Peyer's patch (tissue), 4 donors: ENCODE results near the gene RIC1. TPM values are rescaled to one million over a fixed set of nuclear protein-coding genes. Genes with fewer than 3 reads are reported as not detected.
A peak's percentile ranks its signal among the peaks of the same experiment; 100 is the strongest.
"Not testable (repeated sequence)": the region's sequence is repeated elsewhere in the genome, so short reads cannot be mapped to it uniquely, and the experiment has no call there.

Source experiments
- DNase-seq, 3 donors: peaks; one replicate each; pipeline ENCODE4 v3.0.0-alpha.2; 2017 to 2019
- H3K27ac ChIP-seq, 4 donors: fragments of 200-600 bp; sonication (generic); one replicate each; pipeline ENCODE4 v1.5.1; 2016 to 2019
- H3K27me3 ChIP-seq, 2 donors: fragments of 200-600 bp; sonication (generic); one replicate each; pipeline ENCODE4 v1.5.1; 2019
- H3K36me3 ChIP-seq, 3 donors: fragments of 200-600 bp; sonication (generic); one replicate each; pipeline ENCODE4 v1.5.1; 2016 to 2019
- H3K4me1 ChIP-seq, 4 donors: fragments of 200-600 bp; sonication (generic); one replicate each; pipeline ENCODE4 v1.5.1; 2016 to 2019
- H3K4me3 ChIP-seq, 4 donors: fragments of 200-600 bp; sonication (generic); 1 replicate in 3 of 4; 2 replicates in 1 of 4; pipeline ENCODE4 v1.5.1; 2016 to 2019; ENCODE audit warnings: mild to moderate bottlenecking in 1 of 4
- H3K9me3 ChIP-seq, 4 donors: fragments of 200-600 bp; sonication (generic); one replicate each; pipeline ENCODE4 v1.5.1; 2016 to 2019; ENCODE audit warnings: mild to moderate bottlenecking in 1 of 4
- CTCF ChIP-seq, 6 experiments: fragments of 450-650 bp in 4 of 6; fragments of 200-600 bp in 2 of 6; sonication (generic) in 1 of 6; IDR thresholded peaks; one replicate each; pipeline ENCODE4 v1.5.1; 2017 to 2019; ENCODE audit warnings: antibody characterized with exemption in 6 of 6, mild to moderate bottlenecking in 3 of 6, moderate library complexity in 1 of 6
- POLR2A ChIP-seq, 2 donors: fragments of 450-650 bp; IDR thresholded peaks; one replicate each; pipeline ENCODE4 v1.5.1; 2017; ENCODE audit warnings: antibody characterized with exemption in 2 of 2, mild to moderate bottlenecking in 2 of 2, moderate library complexity in 2 of 2
- total RNA-seq, 4 donors: library from RNA; depleted of rRNA; stranded (reverse); fragments of >200 nt; gene quantifications; one replicate each; pipeline ENCODE4 v1.1.0, GENCODE V29; 2016

The RIC1 gene
- total RNA-seq = 10 to 100 TPM; 31.1 to 49.6 (median 39.2) TPM

- Histone ChIP-seq H3K27ac (peak within 1 kb of the TSS; percentile 98 to 99 (median 98)), H3K9me3 (no peaks in the 10 kb centered on the region), H3K27me3 (no peaks in the 10 kb centered on the region), H3K4me3 (peak within 1 kb of the TSS; percentile 87 to 98 (median 92)), H3K4me1 (peaks cover 0 to 32% (median 13%) of the 10 kb centered on the region in 4 donors), H3K36me3 (no peaks in the 10 kb centered on the region)
- TF ChIP-seq CTCF (IDR thresholded peaks at IDR 0.05) = peak in 4 of 6 experiments; percentile 1 to 55 (median 46)
- TF ChIP-seq POLR2A (IDR thresholded peaks at IDR 0.05) = peak; percentile 91 to 96
- peak; percentile 90 to 96 (median 95) for DNase-seq
Measured at GRCh38 chr9:5628530-5629311, at the start of gene RIC1. TSS of gene RIC1 (plus strand) at chr9:5629107. CDS start at chr9:5629310, 203 bp downstream.

- no peaks in the 10 kb centered on the region for H3K4me1 ChIP-seq
- TF ChIP-seq CTCF (IDR thresholded peaks at IDR 0.05) (no peak), POLR2A (IDR thresholded peaks at IDR 0.05) (no peak)
- no peak for DNase-seq
Measured at GRCh38 chr9:5579881-5580280, 49.0 kb upstream of the RIC1 start.

GRCh38 chr9:5580650-5581049 is 48.3 kb upstream of the RIC1 start:
- TF ChIP-seq POLR2A (IDR thresholded peaks at IDR 0.05) (no peak), CTCF (IDR thresholded peaks at IDR 0.05) (no peak)
- Histone ChIP-seq H3K4me3 (no peak overlapping the region), H3K36me3 (no peaks in the 10 kb centered on the region), H3K4me1 (no peaks in the 10 kb centered on the region), H3K27me3 (no peaks in the 10 kb centered on the region), H3K9me3 (no peaks in the 10 kb centered on the region), H3K27ac (no peak overlapping the region)
- no peak for DNase-seq

More at GRCh38 chr9:5579881-5580280, 49.0 kb upstream of the RIC1 start:
- Histone ChIP-seq H3K4me3 (no peak overlapping the region), H3K27me3 (no peaks in the 10 kb centered on the region), H3K27ac (no peak overlapping the region), H3K9me3 (no peaks in the 10 kb centered on the region), H3K36me3 (no peaks in the 10 kb centered on the region)

- not testable (repeated sequence) for H3K36me3 ChIP-seq, H3K27me3 ChIP-seq, H3K9me3 ChIP-seq, H3K4me1 ChIP-seq, H3K27ac ChIP-seq, DNase-seq, H3K4me3 ChIP-seq
Measured at GRCh38 chr9:5581706-5582105, 47.2 kb upstream of the RIC1 start.

- Histone ChIP-seq H3K27me3 (no peaks in the 10 kb centered on the region), H3K27ac (no peak overlapping the region), H3K36me3 (no peaks in the 10 kb centered on the region), H3K9me3 (no peaks in the 10 kb centered on the region), H3K4me1 (no peaks in the 10 kb centered on the region), H3K4me3 (no peak overlapping the region)
- TF ChIP-seq POLR2A (IDR thresholded peaks at IDR 0.05) = no peak
- no peak for TF ChIP-seq CTCF (IDR thresholded peaks at IDR 0.05)
- peak in 2 of 3 donors; percentile 54 to 65 for DNase-seq
Measured at GRCh38 chr9:5582835-5583195, 46.1 kb upstream of the RIC1 start.

- no peaks in the 10 kb centered on the region for H3K4me1 ChIP-seq
- H3K27ac ChIP-seq = peak overlapping the region in 2 of 4 donors; percentile 20 to 25
- H3K9me3 ChIP-seq = no peaks in the 10 kb centered on the region
- TF ChIP-seq POLR2A (IDR thresholded peaks at IDR 0.05) (no peak), CTCF (IDR thresholded peaks at IDR 0.05) (no peak)
- no peak for DNase-seq
- H3K27me3 ChIP-seq = no peaks in the 10 kb centered on the region
- no peak overlapping the region for H3K4me3 ChIP-seq
- no peaks in the 10 kb centered on the region for H3K36me3 ChIP-seq
Measured at GRCh38 chr9:5586391-5586802, 42.5 kb upstream of the RIC1 start.
